ENCODE measurements around the gene OR51D1. TPM values are rescaled to one million over a fixed set of nuclear protein-coding genes. Genes with fewer than 3 reads are reported as not detected.

Gene OR51D1
- total RNA-seq, 2 donors from 2014 or later: not detected

DNA sequence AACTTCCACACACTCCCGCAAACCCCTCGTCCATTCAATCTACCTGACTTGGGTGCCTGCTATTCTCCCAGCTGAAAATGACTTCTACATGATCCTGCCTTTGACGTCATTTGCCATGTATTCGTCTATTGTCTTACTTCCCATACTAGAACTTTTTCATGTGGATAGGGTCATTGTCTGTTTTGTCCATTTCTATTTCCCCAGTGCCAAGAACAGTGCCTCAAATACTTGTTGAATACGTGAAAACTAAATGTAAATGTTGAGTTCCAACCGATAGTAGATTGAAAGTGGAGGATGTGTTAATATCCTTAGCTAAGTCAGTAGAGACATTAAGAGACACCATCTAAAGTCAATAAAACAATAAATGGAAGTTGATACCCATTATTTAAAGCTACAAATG, 30.2 kb upstream of the OR51D1 start:
- H3K4me1 ChIP-seq: peaks cover 0 to 18% of the 10 kb centered on the region in 2 donors
- DNase-seq (ENCODE audit: low spot score): no peak
- H3K4me3 ChIP-seq: peak overlapping the region; percentile 57 to 70
- peaks cover 20% of the 10 kb centered on the region for H3K36me3 ChIP-seq
- TF ChIP-seq, protein P1, sequence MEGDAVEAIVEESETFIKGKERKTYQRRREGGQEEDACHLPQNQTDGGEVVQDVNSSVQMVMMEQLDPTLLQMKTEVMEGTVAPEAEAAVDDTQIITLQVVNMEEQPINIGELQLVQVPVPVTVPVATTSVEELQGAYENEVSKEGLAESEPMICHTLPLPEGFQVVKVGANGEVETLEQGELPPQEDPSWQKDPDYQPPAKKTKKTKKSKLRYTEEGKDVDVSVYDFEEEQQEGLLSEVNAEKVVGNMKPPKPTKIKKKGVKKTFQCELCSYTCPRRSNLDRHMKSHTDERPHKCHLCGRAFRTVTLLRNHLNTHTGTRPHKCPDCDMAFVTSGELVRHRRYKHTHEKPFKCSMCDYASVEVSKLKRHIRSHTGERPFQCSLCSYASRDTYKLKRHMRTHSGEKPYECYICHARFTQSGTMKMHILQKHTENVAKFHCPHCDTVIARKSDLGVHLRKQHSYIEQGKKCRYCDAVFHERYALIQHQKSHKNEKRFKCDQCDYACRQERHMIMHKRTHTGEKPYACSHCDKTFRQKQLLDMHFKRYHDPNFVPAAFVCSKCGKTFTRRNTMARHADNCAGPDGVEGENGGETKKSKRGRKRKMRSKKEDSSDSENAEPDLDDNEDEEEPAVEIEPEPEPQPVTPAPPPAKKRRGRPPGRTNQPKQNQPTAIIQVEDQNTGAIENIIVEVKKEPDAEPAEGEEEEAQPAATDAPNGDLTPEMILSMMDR (IDR thresholded peaks at IDR 0.05): no peak
- H3K9me3 ChIP-seq: no peaks in the 10 kb centered on the region
- no peaks in the 10 kb centered on the region for H3K27me3 ChIP-seq
- peak overlapping the region; percentile 85 to 93 for H3K27ac ChIP-seq

- peak; percentile 98 for DNase-seq (ENCODE audit: low spot score)
- Histone ChIP-seq H3K36me3 (peaks cover 11% of the 10 kb centered on the region), H3K27ac (peak within 1 kb of the TSS; percentile 85 to 93), H3K9me3 (no peaks in the 10 kb centered on the region), H3K27me3 (no peaks in the 10 kb centered on the region), H3K4me1 (peaks cover 0 to 18% of the 10 kb centered on the region in 2 donors), H3K4me3 (peak within 1 kb of the TSS; percentile 57 to 70)
- TF ChIP-seq, protein P1 (IDR thresholded peaks at IDR 0.05): no peak
These were observed 29.3 kb upstream of the OR51D1 start, which contains the start of gene TRIM68 for GRCh38 chr11:4607781-4608666. TRIM68 (minus strand) TSS chr11:4608231; CDS start chr11:4605504, 2,727 bp downstream.

GRCh38 chr11:4610258-4610935, 26.9 kb upstream of the OR51D1 start:
- Histone ChIP-seq H3K36me3 (no peaks in the 10 kb centered on the region), H3K27me3 (no peaks in the 10 kb centered on the region), H3K9me3 (no peaks in the 10 kb centered on the region), H3K4me1 (peaks cover 0 to 18% of the 10 kb centered on the region in 2 donors), H3K4me3 (peak overlapping the region in 1 of 2 donors; percentile 21), H3K27ac (peak overlapping the region; percentile 13 to 56)
- TF ChIP-seq, protein P1 (IDR thresholded peaks at IDR 0.05): no peak
- DNase-seq (ENCODE audit: low spot score): no peak

GRCh38 chr11:4611986-4612385, 25.3 kb upstream of the OR51D1 start:
- no peaks in the 10 kb centered on the region for H3K9me3 ChIP-seq
- no peak overlapping the region for H3K27ac ChIP-seq
- no peak overlapping the region for H3K4me3 ChIP-seq
- DNase-seq (ENCODE audit: low spot score): no peak
- TF ChIP-seq, protein P1 (IDR thresholded peaks at IDR 0.05): no peak
- H3K36me3 ChIP-seq: no peaks in the 10 kb centered on the region
- H3K27me3 ChIP-seq: no peaks in the 10 kb centered on the region
- H3K4me1 ChIP-seq: peaks cover 0 to 10% of the 10 kb centered on the region in 2 donors

DNA sequence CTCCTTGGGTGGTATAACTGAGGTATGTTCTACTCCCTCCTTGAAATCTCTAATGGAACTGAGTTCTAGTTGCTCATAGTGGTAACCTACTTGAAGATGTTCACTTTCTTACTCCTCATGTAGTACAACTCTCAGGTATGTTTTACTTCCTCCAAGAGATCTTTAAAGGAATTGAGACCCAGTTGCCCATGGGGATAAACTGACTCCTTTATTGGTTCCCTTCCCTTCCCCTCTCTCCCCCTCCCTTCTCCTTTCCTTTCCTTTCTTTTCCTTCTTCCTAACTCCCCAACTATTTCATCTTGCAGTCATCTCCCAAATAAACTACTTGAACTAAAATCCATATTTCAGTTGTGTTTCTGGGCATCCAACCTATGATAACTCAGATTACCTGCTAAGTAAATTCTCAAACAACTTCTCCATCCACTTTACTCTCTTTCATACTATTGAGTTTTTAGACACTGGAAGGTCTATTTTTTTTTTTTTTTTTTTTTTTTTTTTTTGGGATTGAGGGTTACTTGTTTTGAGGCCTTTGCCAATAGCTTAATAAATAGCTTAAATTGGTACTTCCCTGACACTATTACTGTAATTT, 21.3 kb upstream of the OR51D1 start:
- H3K27ac ChIP-seq: no peak overlapping the region
- no peaks in the 10 kb centered on the region for H3K4me1 ChIP-seq
- H3K27me3 ChIP-seq: no peaks in the 10 kb centered on the region
- H3K36me3 ChIP-seq: no peaks in the 10 kb centered on the region
- H3K9me3 ChIP-seq: no peaks in the 10 kb centered on the region
- DNase-seq (ENCODE audit: low spot score): no peak
- TF ChIP-seq, protein P1 (IDR thresholded peaks at IDR 0.05): no peak
- H3K4me3 ChIP-seq: no peak overlapping the region
